Hepatocyte (in vitro differentiated cells): ENCODE results near the gene SLC25A22. TPM values are rescaled to one million over a fixed set of nuclear protein-coding genes. Genes with fewer than 3 reads are reported as not detected.

ENCODE experiments used
- DNase-seq: peaks from one replicate; pipeline ENCODE4 v3.0.0-alpha.2; 2016; ENCODE audit warnings: low spot score
- H2AFZ ChIP-seq: fragments of 200-600 bp; sonication (generic); 2 replicates; pipeline ENCODE4 v1.6.0; 2016; ENCODE audit warnings: antibody characterized with exemption, mild to moderate bottlenecking
- H3K27ac ChIP-seq: fragments of 200-600 bp; sonication (generic); 2 replicates; pipeline ENCODE4 v1.5.1; 2016; ENCODE audit warnings: mild to moderate bottlenecking
- H3K27me3 ChIP-seq: fragments of 200-600 bp; sonication (generic); 2 replicates; pipeline ENCODE4 v1.6.1; 2016
- H3K36me3 ChIP-seq: fragments of 200-600 bp; sonication (generic); replicated peaks from 2 replicates; pipeline ENCODE4 v1.5.1; 2016; ENCODE audit warnings: low read depth; ENCODE audit not compliant: insufficient read depth
- H3K4me1 ChIP-seq: fragments of 200-600 bp; sonication (generic); 2 replicates; pipeline ENCODE4 v1.5.1; 2016; ENCODE audit warnings: mild to moderate bottlenecking, moderate library complexity; ENCODE audit not compliant: insufficient read depth
- H3K4me2 ChIP-seq: fragments of 200-600 bp; sonication (generic); 2 replicates; pipeline ENCODE4 v1.6.0; 2016
- H3K4me3 ChIP-seq: fragments of 200-600 bp; sonication (generic); 2 replicates; pipeline ENCODE4 v1.5.1; 2016; ENCODE audit warnings: mild to moderate bottlenecking
- H3K79me2 ChIP-seq: fragments of 200-600 bp; sonication (generic); 2 replicates; pipeline ENCODE4 v1.6.0; 2017; ENCODE audit warnings: mild to moderate bottlenecking
- H3K9me2 ChIP-seq: fragments of 200-600 bp; sonication (generic); replicated peaks from 2 replicates; pipeline ENCODE4 v1.6.0; 2017; ENCODE audit warnings: mild to moderate bottlenecking; ENCODE audit not compliant: insufficient read depth
- H3K9me3 ChIP-seq: fragments of 200-600 bp; sonication (generic); 2 replicates; pipeline ENCODE4 v1.5.1; 2016; ENCODE audit warnings: low read depth, mild to moderate bottlenecking
- H4K20me1 ChIP-seq: fragments of 200-600 bp; sonication (generic); 2 replicates; pipeline ENCODE4 v1.6.0; 2016; ENCODE audit warnings: mild to moderate bottlenecking; ENCODE audit not compliant: insufficient read depth, poor library complexity, severe bottlenecking
- EZH2 ChIP-seq: fragments of 200-600 bp; sonication (generic); IDR thresholded peaks from 2 replicates; pipeline ENCODE4 v1.6.1; 2016; ENCODE audit warnings: antibody characterized with exemption, mild to moderate bottlenecking, borderline replicate concordance
- EZH2phosphoT487 ChIP-seq: fragments of 200-600 bp; sonication (generic); IDR thresholded peaks from one replicate; pipeline ENCODE4 v1.6.1; 2018; ENCODE audit warnings: antibody characterized with exemption, mild to moderate bottlenecking, low read depth, moderate library complexity; ENCODE audit not compliant: unreplicated experiment, severe bottlenecking
- WGBS: methylation state at CpG from one replicate; pipeline ENCODE4 v1.1.6; 2016; ENCODE audit warnings: low lambda C conversion rate; ENCODE audit errors: missing lambda C conversion rate; 5-methylcytosine and 5-hydroxymethylcytosine counted together
- polyA plus RNA-seq: library from polyadenylated mRNA; unstranded; fragments of >200 nt; fragmentation: Nextera tagmentation; extraction: Ambion mirVana; gene quantifications from 2 replicates; pipeline ENCODE4 v1.2.1, GENCODE V29; 2016
- total RNA-seq: library from RNA; depleted of rRNA; stranded (reverse); fragments of >200 nt; gene quantifications from 2 replicates; pipeline ENCODE4 v1.2.3, GENCODE V29; 2014
- TF ChIP-seq, protein P1 (sequence below): fragments of 200-600 bp; sonication (generic); IDR thresholded peaks from 2 replicates; pipeline ENCODE4 v1.5.1; 2016; ENCODE audit warnings: antibody characterized with exemption, mild to moderate bottlenecking; ENCODE audit not compliant: poor library complexity

Gene SLC25A22
- total and polyA plus RNA-seq, 2 experiments from 2014 or later, result 16.2 to 19.7 TPM

GRCh38 chr11:749731-750130 lies 48.4 kb downstream of the SLC25A22 start:
- TF ChIP-seq EZH2 (no peak), EZH2phosphoT487 (no peak)
- TF ChIP-seq, protein P1, sequence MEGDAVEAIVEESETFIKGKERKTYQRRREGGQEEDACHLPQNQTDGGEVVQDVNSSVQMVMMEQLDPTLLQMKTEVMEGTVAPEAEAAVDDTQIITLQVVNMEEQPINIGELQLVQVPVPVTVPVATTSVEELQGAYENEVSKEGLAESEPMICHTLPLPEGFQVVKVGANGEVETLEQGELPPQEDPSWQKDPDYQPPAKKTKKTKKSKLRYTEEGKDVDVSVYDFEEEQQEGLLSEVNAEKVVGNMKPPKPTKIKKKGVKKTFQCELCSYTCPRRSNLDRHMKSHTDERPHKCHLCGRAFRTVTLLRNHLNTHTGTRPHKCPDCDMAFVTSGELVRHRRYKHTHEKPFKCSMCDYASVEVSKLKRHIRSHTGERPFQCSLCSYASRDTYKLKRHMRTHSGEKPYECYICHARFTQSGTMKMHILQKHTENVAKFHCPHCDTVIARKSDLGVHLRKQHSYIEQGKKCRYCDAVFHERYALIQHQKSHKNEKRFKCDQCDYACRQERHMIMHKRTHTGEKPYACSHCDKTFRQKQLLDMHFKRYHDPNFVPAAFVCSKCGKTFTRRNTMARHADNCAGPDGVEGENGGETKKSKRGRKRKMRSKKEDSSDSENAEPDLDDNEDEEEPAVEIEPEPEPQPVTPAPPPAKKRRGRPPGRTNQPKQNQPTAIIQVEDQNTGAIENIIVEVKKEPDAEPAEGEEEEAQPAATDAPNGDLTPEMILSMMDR, result no peak
- Histone ChIP-seq H3K79me2 (peaks cover 72% of the 10 kb centered on the region), H3K27me3 (no peaks in the 10 kb centered on the region), H3K36me3 (no peaks in the 10 kb centered on the region), H3K4me1 (peaks cover 16% of the 10 kb centered on the region), H3K4me2 (no peak overlapping the region), H4K20me1 (peaks cover 18% of the 10 kb centered on the region), H3K4me3 (no peak overlapping the region), H2AFZ (no peak overlapping the region), H3K9me2 (no peaks in the 10 kb centered on the region), H3K9me3 (no peaks in the 10 kb centered on the region), H3K27ac (no peak overlapping the region)
- 95% methylated on average over 2 of the region's 2 CpGs for WGBS
- no peak for DNase-seq

DNA sequence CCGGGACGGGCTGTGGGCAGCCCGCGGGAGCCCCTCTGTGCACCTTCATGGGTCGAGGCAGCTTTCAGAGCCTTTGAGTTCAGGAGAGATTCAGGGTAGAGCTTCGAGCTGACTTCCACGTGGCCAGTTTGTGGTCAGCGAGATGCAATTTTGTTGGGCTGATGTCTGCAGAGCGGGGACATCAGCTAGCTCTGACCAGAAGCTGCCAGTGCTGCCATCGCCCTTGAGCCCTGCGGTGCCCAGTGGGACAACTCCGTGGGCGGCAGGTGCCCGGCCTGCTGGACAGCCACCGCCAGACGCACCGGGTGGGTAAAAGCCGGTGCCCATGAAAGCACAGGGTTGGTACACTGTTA lies 50.1 kb downstream of the SLC25A22 start:
- Histone ChIP-seq H3K4me3 (peak overlapping the region; percentile 86), H3K27ac (peak overlapping the region; percentile 94), H3K4me1 (peaks cover 16% of the 10 kb centered on the region), H2AFZ (peak overlapping the region; percentile 98), H3K79me2 (peaks cover 55% of the 10 kb centered on the region), H3K27me3 (no peaks in the 10 kb centered on the region), H4K20me1 (peaks cover 18% of the 10 kb centered on the region), H3K9me2 (no peaks in the 10 kb centered on the region), H3K9me3 (no peaks in the 10 kb centered on the region), H3K4me2 (peak overlapping the region; percentile 99), H3K36me3 (no peaks in the 10 kb centered on the region)
- WGBS, result 8% methylated on average over 18 of the region's 18 CpGs
- TF ChIP-seq, protein P1, result no peak
- TF ChIP-seq EZH2phosphoT487 (no peak), EZH2 (no peak)
- no peak for DNase-seq

- 3% methylated on average over 71 of the region's 112 CpGs for WGBS
- Histone ChIP-seq H3K27ac (peak within 1 kb of the TSS; percentile 94), H3K9me3 (no peaks in the 10 kb centered on the region), H3K9me2 (no peaks in the 10 kb centered on the region), H3K4me3 (peak within 1 kb of the TSS; percentile 91), H3K27me3 (no peaks in the 10 kb centered on the region), H4K20me1 (peaks cover 12% of the 10 kb centered on the region), H3K4me2 (peak within 1 kb of the TSS; percentile 99), H3K79me2 (peaks cover 49% of the 10 kb centered on the region), H3K4me1 (peaks cover 16% of the 10 kb centered on the region), H3K36me3 (no peaks in the 10 kb centered on the region), H2AFZ (peak within 1 kb of the TSS; percentile 98)
- TF ChIP-seq, protein P1, result peak; percentile 19
- TF ChIP-seq EZH2, result no peak
- DNase-seq, result peak; percentile 97
Observed at GRCh38 chr11:747158-748006, 50.7 kb downstream of the SLC25A22 start, which contains the start of gene TALDO1. Gene TALDO1 (plus strand): TSS chr11:747464. CDS start chr11:747482, 18 bp downstream.
